Neutrophil (primary cell): Measurements from ENCODE around the gene CKLF.

Source experiments
- H3K27ac ChIP-seq: fragments of 200-600 bp; sonication (generic); 2 replicates; pipeline ENCODE4 v1.5.1; 2016; ENCODE audit warnings: mild to moderate bottlenecking, moderate library complexity
- H3K27me3 ChIP-seq: fragments of 200-600 bp; sonication (generic); 2 replicates; pipeline ENCODE4 v1.6.0; 2016; ENCODE audit warnings: mild to moderate bottlenecking
- H3K36me3 ChIP-seq: fragments of 200-600 bp; sonication (generic); 2 replicates; pipeline ENCODE4 v1.5.1; 2017
- H3K4me1 ChIP-seq, 2 experiments: fragments of 200-600 bp in 1 of 2; sonication (generic) in 1 of 2; 1 replicate in 1 of 2; 2 replicates in 1 of 2; pipeline versions ENCODE4 v1.5.1 to v1.6.1; 2013 to 2016; ENCODE audit warnings: low read depth in 1 of 2, low read length in 1 of 2, mild to moderate bottlenecking in 1 of 2, moderate library complexity in 1 of 2; ENCODE audit not compliant: control insufficient read depth in 1 of 2, insufficient read depth in 1 of 2
- H3K4me3 ChIP-seq, 2 experiments: fragments of 200-600 bp in 1 of 2; sonication (generic) in 1 of 2; 1 replicate in 1 of 2; 2 replicates in 1 of 2; pipeline ENCODE4 v1.5.1; 2013 to 2016; ENCODE audit warnings: low read depth in 1 of 2, low read length in 1 of 2, mild to moderate bottlenecking in 1 of 2, moderate library complexity in 1 of 2
- H3K9me3 ChIP-seq: fragments of 200-600 bp; sonication (generic); 2 replicates; pipeline ENCODE4 v1.5.1; 2016
- CTCF ChIP-seq: fragments of 200-600 bp; sonication (generic); IDR thresholded peaks from 2 replicates; pipeline ENCODE4 v1.5.1; 2016; ENCODE audit warnings: antibody characterized with exemption

CKLF gene

GRCh38 chr16:66600477-66600876 is 48.1 kb downstream of the CKLF start:
- TF ChIP-seq CTCF = no peak
- Histone ChIP-seq H3K27ac (no peak overlapping the region), H3K4me3 (no peak overlapping the region), H3K27me3 (peaks cover 36% of the 10 kb centered on the region), H3K4me1 (peaks cover 9 to 11% of the 10 kb centered on the region in 2 experiments), H3K36me3 (no peaks in the 10 kb centered on the region), H3K9me3 (no peaks in the 10 kb centered on the region)

- H3K27ac ChIP-seq = no peak overlapping the region
- H3K9me3 ChIP-seq = no peaks in the 10 kb centered on the region
- TF ChIP-seq CTCF = no peak
- H3K4me3 ChIP-seq = no peak overlapping the region
- H3K27me3 ChIP-seq = peaks cover 42% of the 10 kb centered on the region
- H3K36me3 ChIP-seq = no peaks in the 10 kb centered on the region
- H3K4me1 ChIP-seq = peaks cover 18 to 21% of the 10 kb centered on the region in 2 experiments
Observed at GRCh38 chr16:66601471-66601870, 49.1 kb downstream of the CKLF start.

GRCh38 chr16:66603537-66604375 is 51.4 kb downstream of the CKLF start:
- Histone ChIP-seq H3K4me3 (peak overlapping the region; percentile 66 to 89), H3K27me3 (peaks cover 42% of the 10 kb centered on the region), H3K4me1 (peaks cover 26 to 31% of the 10 kb centered on the region in 2 experiments), H3K9me3 (no peaks in the 10 kb centered on the region), H3K27ac (peak overlapping the region; percentile 65), H3K36me3 (peaks cover 10% of the 10 kb centered on the region)
- no peak for TF ChIP-seq CTCF

- Histone ChIP-seq H3K27ac (peak within 1 kb of the TSS; percentile 65), H3K4me1 (peaks cover 26 to 34% of the 10 kb centered on the region in 2 experiments)
- peak; percentile 82 for TF ChIP-seq CTCF
Observed at GRCh38 chr16:66604376-66605176, 52.2 kb downstream of the CKLF start, which contains the start of gene CMTM3. Gene CMTM3, plus strand, starts transcription at chr16:66604704. Its CDS starts 102 bp downstream, at chr16:66604806.

GRCh38 chr16:66605177-66605978 is 53.0 kb downstream of the CKLF start:
- Histone ChIP-seq H3K4me3 (peak overlapping the region; percentile 66 to 89), H3K9me3 (no peaks in the 10 kb centered on the region), H3K36me3 (peaks cover 26% of the 10 kb centered on the region), H3K27me3 (peaks cover 35% of the 10 kb centered on the region), H3K4me1 (peaks cover 26 to 34% of the 10 kb centered on the region in 2 experiments), H3K27ac (peak overlapping the region; percentile 65)
- no peak for TF ChIP-seq CTCF

More at GRCh38 chr16:66604376-66605176, 52.2 kb downstream of the CKLF start, which contains the start of gene CMTM3:
- Histone ChIP-seq H3K36me3 (peaks cover 18% of the 10 kb centered on the region), H3K4me3 (peak within 1 kb of the TSS; percentile 66 to 89), H3K27me3 (peaks cover 37% of the 10 kb centered on the region), H3K9me3 (no peaks in the 10 kb centered on the region)
